DND-41 (cell line): Measurements from ENCODE around the gene MYH7B.

Source experiments
- ATAC-seq: fragments of 200-7000 bp; cut with Tn5 transposase; 3 replicates; pipeline ENCODE4 v1.9.1; 2021; ENCODE audit warnings: low read depth; ENCODE audit not compliant: insufficient read depth
- DNase-seq: peaks from one replicate; pipeline ENCODE4 v3.0.0-alpha.2; 2020
- H2AFZ ChIP-seq: 2 replicates; pipeline ENCODE4 v1.6.0; 2012; ENCODE audit warnings: low read depth, low read length
- H3K27ac ChIP-seq: 2 replicates; pipeline ENCODE4 v1.5.1; 2012; ENCODE audit warnings: low read length, inconsistent platforms
- H3K27me3 ChIP-seq: fragments of 200-600 bp; sonication (generic); 2 replicates; pipeline ENCODE4 v1.6.0; 2012; ENCODE audit warnings: low read length, mild to moderate bottlenecking, inconsistent platforms; ENCODE audit not compliant: insufficient read depth, poor library complexity
- H3K36me3 ChIP-seq: 2 replicates; pipeline ENCODE4 v1.5.1; 2012; ENCODE audit warnings: low read length, inconsistent platforms; ENCODE audit not compliant: insufficient read depth
- H3K4me1 ChIP-seq: 2 replicates; pipeline ENCODE4 v1.5.1; 2012; ENCODE audit warnings: mild to moderate bottlenecking, low read length; ENCODE audit not compliant: insufficient read depth
- H3K4me2 ChIP-seq: 2 replicates; pipeline ENCODE4 v1.6.0; 2012; ENCODE audit warnings: mild to moderate bottlenecking, moderate library complexity, low read length, inconsistent platforms; ENCODE audit not compliant: insufficient read depth
- H3K4me3 ChIP-seq, 2 experiments: fragments of 200-600 bp in 1 of 2; shearing (Covaris generic) in 1 of 2; 2 replicates each; pipeline ENCODE4 v1.5.1; 2012 to 2016; ENCODE audit warnings: inconsistent platforms in 2 of 2, low read length in 2 of 2, mild to moderate bottlenecking in 2 of 2, low read depth in 1 of 2, moderate library complexity in 1 of 2
- H3K79me2 ChIP-seq: 2 replicates; pipeline ENCODE4 v1.6.0; 2012; ENCODE audit warnings: low read length, inconsistent platforms; ENCODE audit not compliant: insufficient read depth
- H3K9ac ChIP-seq: 2 replicates; pipeline ENCODE4 v1.6.0; 2012; ENCODE audit warnings: low read depth, mild to moderate bottlenecking, inconsistent platforms, low read length, moderate library complexity
- H3K9me3 ChIP-seq: 2 replicates; pipeline ENCODE4 v1.5.1; 2012; ENCODE audit warnings: low read length, moderate library complexity, mild to moderate bottlenecking, inconsistent platforms; ENCODE audit not compliant: insufficient read depth, severe bottlenecking
- H4K20me1 ChIP-seq: 2 replicates; pipeline ENCODE4 v1.6.0; 2012; ENCODE audit warnings: low read length; ENCODE audit not compliant: insufficient read depth
- EZH2 ChIP-seq: IDR thresholded peaks from 3 replicates; pipeline ENCODE4 v1.6.1; 2012; ENCODE audit warnings: borderline replicate concordance, low read depth, mild to moderate bottlenecking, moderate library complexity, low read length, inconsistent platforms; ENCODE audit not compliant: severe bottlenecking
- TF ChIP-seq, protein P1 (sequence below): IDR thresholded peaks from 2 replicates; pipeline ENCODE4 v1.5.1; 2012; ENCODE audit warnings: borderline replicate concordance, low read length, moderate library complexity, mild to moderate bottlenecking; ENCODE audit not compliant: poor library complexity, severe bottlenecking; ENCODE audit errors: extremely low read depth

MYH7B gene

DNA sequence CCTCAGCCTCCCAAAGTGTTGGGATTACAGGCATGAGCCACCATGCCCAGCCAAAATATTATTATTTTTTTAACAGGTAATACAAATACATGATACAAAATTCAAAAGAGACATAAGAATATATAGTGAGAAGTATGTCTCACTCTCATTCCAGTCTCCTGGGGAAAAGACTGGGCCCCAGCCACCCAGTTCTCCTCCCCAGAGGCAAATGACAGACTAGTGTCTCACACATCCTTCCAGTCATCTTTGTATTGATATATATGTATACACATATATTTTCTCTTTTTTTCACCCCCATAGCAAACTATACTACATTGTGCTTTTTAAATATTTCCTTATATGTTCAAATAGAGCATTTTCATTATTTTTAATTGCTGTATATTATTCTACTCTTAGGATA, 8.3 kb upstream of the MYH7B start:
- H3K4me2 ChIP-seq = no peak overlapping the region
- H3K4me1 ChIP-seq = no peaks in the 10 kb centered on the region

DNA sequence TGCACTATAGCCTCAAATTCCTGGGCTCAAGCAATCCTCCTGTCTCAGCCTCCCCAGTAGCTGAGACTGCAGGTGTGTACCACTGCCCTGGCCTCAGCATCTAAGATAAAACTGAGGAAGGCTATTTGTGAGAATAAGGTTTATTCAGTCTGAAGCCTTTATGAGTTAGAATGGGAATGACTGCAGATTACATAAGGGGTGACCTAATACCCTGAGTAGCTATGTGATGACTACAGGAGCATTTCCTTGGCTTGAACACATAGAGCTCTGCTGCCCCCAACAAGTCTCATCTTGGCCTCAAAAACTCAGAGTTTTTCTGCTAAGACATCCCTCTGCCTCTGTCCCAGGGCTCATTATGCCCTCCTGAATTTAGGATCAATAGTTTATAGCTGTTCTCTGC, 7.6 kb upstream of the MYH7B start:
- no peaks in the 10 kb centered on the region for H3K4me1 ChIP-seq
- H3K27ac ChIP-seq = no peak overlapping the region
- no peak for TF ChIP-seq EZH2
- TF ChIP-seq, protein P1, sequence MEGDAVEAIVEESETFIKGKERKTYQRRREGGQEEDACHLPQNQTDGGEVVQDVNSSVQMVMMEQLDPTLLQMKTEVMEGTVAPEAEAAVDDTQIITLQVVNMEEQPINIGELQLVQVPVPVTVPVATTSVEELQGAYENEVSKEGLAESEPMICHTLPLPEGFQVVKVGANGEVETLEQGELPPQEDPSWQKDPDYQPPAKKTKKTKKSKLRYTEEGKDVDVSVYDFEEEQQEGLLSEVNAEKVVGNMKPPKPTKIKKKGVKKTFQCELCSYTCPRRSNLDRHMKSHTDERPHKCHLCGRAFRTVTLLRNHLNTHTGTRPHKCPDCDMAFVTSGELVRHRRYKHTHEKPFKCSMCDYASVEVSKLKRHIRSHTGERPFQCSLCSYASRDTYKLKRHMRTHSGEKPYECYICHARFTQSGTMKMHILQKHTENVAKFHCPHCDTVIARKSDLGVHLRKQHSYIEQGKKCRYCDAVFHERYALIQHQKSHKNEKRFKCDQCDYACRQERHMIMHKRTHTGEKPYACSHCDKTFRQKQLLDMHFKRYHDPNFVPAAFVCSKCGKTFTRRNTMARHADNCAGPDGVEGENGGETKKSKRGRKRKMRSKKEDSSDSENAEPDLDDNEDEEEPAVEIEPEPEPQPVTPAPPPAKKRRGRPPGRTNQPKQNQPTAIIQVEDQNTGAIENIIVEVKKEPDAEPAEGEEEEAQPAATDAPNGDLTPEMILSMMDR = no peak
- H4K20me1 ChIP-seq = no peaks in the 10 kb centered on the region
- H3K36me3 ChIP-seq = peaks cover 62% of the 10 kb centered on the region
- no peak overlapping the region for H3K4me2 ChIP-seq
- no peak overlapping the region for H3K4me3 ChIP-seq
- H3K27me3 ChIP-seq = no peaks in the 10 kb centered on the region
- H3K79me2 ChIP-seq = no peaks in the 10 kb centered on the region
- no peak overlapping the region for H2AFZ ChIP-seq
- no peaks in the 10 kb centered on the region for H3K9me3 ChIP-seq
- ATAC-seq (no peak), DNase-seq (no peak)
- H3K9ac ChIP-seq = no peak overlapping the region

More for the DNA sequence above, 8.3 kb upstream of the MYH7B start:
- no peaks in the 10 kb centered on the region for H3K27me3 ChIP-seq
- no peak overlapping the region for H3K4me3 ChIP-seq
- no peaks in the 10 kb centered on the region for H3K9me3 ChIP-seq
- H3K36me3 ChIP-seq = peaks cover 69% of the 10 kb centered on the region
- TF ChIP-seq EZH2 = no peak
- TF ChIP-seq, protein P1 = no peak
- no peaks in the 10 kb centered on the region for H4K20me1 ChIP-seq
- DNase-seq (no peak), ATAC-seq (no peak)
- no peak overlapping the region for H2AFZ ChIP-seq
- H3K79me2 ChIP-seq = no peaks in the 10 kb centered on the region
- no peak overlapping the region for H3K27ac ChIP-seq
- H3K9ac ChIP-seq = no peak overlapping the region

DNA sequence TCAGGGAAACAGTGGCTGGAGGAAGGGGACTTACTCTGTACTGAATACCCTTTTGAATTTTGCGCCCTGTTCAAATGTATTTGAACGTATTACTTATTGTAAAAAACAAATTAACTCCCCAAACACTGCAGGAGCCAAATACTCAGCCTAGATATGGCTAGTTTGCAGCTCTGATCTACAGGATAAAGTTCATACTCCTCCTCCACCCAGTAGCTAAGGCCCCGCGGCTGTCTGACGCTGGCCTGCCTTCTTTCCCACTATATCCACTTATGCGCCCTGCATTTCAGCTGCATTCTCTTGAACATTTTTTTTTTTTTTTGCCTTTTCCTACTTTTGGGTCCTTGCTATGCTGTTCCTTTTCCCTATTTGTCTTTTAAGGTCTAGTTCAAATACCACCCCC, 6.5 kb upstream of the MYH7B start:
- no peak for ATAC-seq
- Histone ChIP-seq H3K9ac (no peak overlapping the region), H3K27me3 (no peaks in the 10 kb centered on the region), H3K79me2 (no peaks in the 10 kb centered on the region), H3K4me1 (peaks cover 4% of the 10 kb centered on the region), H3K27ac (no peak overlapping the region), H3K9me3 (no peaks in the 10 kb centered on the region), H3K36me3 (peaks cover 51% of the 10 kb centered on the region), H3K4me2 (no peak overlapping the region), H4K20me1 (no peaks in the 10 kb centered on the region), H3K4me3 (no peak overlapping the region), H2AFZ (no peak overlapping the region)
- TF ChIP-seq EZH2 = no peak
- TF ChIP-seq, protein P1 = no peak
- no peak for DNase-seq

DNA sequence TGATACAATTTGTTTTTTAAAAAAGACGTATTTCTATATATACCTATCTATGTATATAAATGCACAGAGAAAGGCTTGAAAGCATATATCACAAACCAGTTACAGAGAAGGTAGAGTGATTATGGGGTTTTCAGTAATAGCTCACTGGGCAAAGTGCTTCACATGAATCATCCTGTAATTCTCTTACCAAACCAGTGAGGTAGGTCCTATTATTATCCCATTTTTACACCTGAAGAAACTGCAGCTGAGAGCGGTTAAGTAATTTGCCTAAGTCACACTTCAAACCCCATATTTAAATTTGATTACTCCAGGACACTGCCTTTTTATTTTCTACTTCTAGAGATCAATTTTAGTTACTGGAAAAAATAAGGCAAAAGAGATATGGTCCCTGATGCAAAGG, 4.4 kb upstream of the MYH7B start:
- H3K27ac ChIP-seq = no peak overlapping the region
- peaks cover 38% of the 10 kb centered on the region for H3K36me3 ChIP-seq
- DNase-seq = no peak
- H3K27me3 ChIP-seq = no peaks in the 10 kb centered on the region
- no peak for ATAC-seq
- no peak overlapping the region for H3K4me3 ChIP-seq
- peaks cover 19% of the 10 kb centered on the region for H3K4me1 ChIP-seq
- H3K9me3 ChIP-seq = no peaks in the 10 kb centered on the region
- peaks cover 8% of the 10 kb centered on the region; the same call in 1 of the 2 replicates for H3K79me2 ChIP-seq
- no peaks in the 10 kb centered on the region for H4K20me1 ChIP-seq
- TF ChIP-seq, protein P1 = no peak
- no peak for TF ChIP-seq EZH2
- H3K9ac ChIP-seq = no peak overlapping the region
- H2AFZ ChIP-seq = no peak overlapping the region
- no peak overlapping the region for H3K4me2 ChIP-seq
